Choroid plexus epithelial cell (primary cell): ENCODE measurements around the gene DUSP14.

Source experiments
- DNase-seq: peaks from one replicate; pipeline ENCODE4 v3.0.0-alpha.2; 2010; ENCODE audit warnings: low read depth
- H3K4me3 ChIP-seq: 2 replicates; pipeline ENCODE4 v1.5.1; 2011; ENCODE audit warnings: low read depth, mild to moderate bottlenecking, control low read depth, low read length, moderate library complexity
- TF ChIP-seq, protein P1 (sequence below): conservative IDR thresholded peaks from 2 replicates; pipeline ENCODE4 v1.5.1; 2011; ENCODE audit warnings: low read depth, mild to moderate bottlenecking, control low read depth, inconsistent platforms, low read length, moderate library complexity

The DUSP14 gene

GRCh38 chr17:37557482-37557881, 67.8 kb downstream of the DUSP14 start:
- TF ChIP-seq, protein P1, sequence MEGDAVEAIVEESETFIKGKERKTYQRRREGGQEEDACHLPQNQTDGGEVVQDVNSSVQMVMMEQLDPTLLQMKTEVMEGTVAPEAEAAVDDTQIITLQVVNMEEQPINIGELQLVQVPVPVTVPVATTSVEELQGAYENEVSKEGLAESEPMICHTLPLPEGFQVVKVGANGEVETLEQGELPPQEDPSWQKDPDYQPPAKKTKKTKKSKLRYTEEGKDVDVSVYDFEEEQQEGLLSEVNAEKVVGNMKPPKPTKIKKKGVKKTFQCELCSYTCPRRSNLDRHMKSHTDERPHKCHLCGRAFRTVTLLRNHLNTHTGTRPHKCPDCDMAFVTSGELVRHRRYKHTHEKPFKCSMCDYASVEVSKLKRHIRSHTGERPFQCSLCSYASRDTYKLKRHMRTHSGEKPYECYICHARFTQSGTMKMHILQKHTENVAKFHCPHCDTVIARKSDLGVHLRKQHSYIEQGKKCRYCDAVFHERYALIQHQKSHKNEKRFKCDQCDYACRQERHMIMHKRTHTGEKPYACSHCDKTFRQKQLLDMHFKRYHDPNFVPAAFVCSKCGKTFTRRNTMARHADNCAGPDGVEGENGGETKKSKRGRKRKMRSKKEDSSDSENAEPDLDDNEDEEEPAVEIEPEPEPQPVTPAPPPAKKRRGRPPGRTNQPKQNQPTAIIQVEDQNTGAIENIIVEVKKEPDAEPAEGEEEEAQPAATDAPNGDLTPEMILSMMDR: no peak
- H3K4me3 ChIP-seq: no peak overlapping the region
- DNase-seq: no peak

DNA sequence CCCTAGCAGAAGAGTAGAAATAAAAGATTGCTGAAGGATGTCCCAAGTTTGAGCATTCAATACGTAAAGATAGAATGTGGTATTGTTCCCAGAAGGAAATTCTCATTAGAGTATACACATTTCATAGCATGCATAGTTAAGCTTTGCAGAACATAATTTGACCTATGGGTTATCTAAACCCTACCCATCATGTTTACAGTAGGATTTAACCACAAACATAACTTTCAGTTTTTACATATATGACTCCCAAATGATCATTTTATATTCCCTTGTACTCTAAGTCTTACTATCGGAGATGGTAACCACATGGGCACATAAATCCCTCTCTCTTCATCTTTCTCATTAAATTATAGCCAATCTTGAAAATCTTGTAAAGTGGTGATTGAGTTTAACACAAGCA, 68.6 kb downstream of the DUSP14 start:
- DNase-seq: peak; percentile 13
- H3K4me3 ChIP-seq: no peak overlapping the region
- TF ChIP-seq, protein P1: no peak

GRCh38 chr17:37562016-37562745, 72.5 kb downstream of the DUSP14 start:
- TF ChIP-seq, protein P1: no peak

More at GRCh38 chr17:37562016-37562745, 72.5 kb downstream of the DUSP14 start:
- no peak overlapping the region for H3K4me3 ChIP-seq
- DNase-seq: no peak
